Heart left ventricle (tissue), 16 donors: ENCODE data around the gene STRBP. TPM values are rescaled to one million over a fixed set of nuclear protein-coding genes. Genes with fewer than 3 reads are reported as not detected.

Source experiments
- ATAC-seq, 4 donors: fragments of 200-7000 bp; cut with Tn5 transposase; one replicate each; pipeline ENCODE4 v1.9.1; 2020 to 2022; ENCODE audit warnings: moderate library complexity in 4 of 4, mild to moderate bottlenecking in 3 of 4, moderate number of reproducible peaks in 1 of 4
- DNase-seq, 5 donors: peaks; one replicate each; pipeline ENCODE4 v3.0.0-alpha.2; 2020
- H3K27ac ChIP-seq, 12 donors: fragments of 200-600 bp; sonication (generic) in 4 of 12; one replicate each; pipeline versions ENCODE4 v1.5.0 to v1.8.0; 2016 to 2022; ENCODE audit warnings: mild to moderate bottlenecking in 2 of 12
- H3K27me3 ChIP-seq, 9 donors: fragments of 200-600 bp; sonication (generic) in 2 of 9; one replicate each; pipeline versions ENCODE4 v1.5.1 to v1.8.0; 2016 to 2022; ENCODE audit warnings: mild to moderate bottlenecking in 3 of 9
- H3K36me3 ChIP-seq, 9 donors: fragments of 200-600 bp; sonication (generic) in 2 of 9; one replicate each; pipeline versions ENCODE4 v1.5.0 to v1.8.0; 2018 to 2022; ENCODE audit warnings: mild to moderate bottlenecking in 2 of 9
- H3K4me1 ChIP-seq, 12 donors: fragments of 200-600 bp; sonication (generic) in 4 of 12; one replicate each; pipeline versions ENCODE4 v1.5.0 to v1.8.0; 2016 to 2022; ENCODE audit warnings: mild to moderate bottlenecking in 3 of 12
- H3K4me3 ChIP-seq, 12 donors: fragments of 200-600 bp; sonication (generic) in 4 of 12; one replicate each; pipeline versions ENCODE4 v1.5.0 to v1.8.0; 2017 to 2022; ENCODE audit warnings: mild to moderate bottlenecking in 9 of 12, moderate library complexity in 4 of 12
- H3K9me3 ChIP-seq, 12 donors: fragments of 200-600 bp; sonication (generic) in 4 of 12; one replicate each; pipeline versions ENCODE4 v1.5.0 to v1.8.0; 2016 to 2022; ENCODE audit warnings: mild to moderate bottlenecking in 1 of 12
- CTCF ChIP-seq, 12 donors: fragments of 200-600 bp; sonication (generic) in 4 of 12; IDR thresholded peaks; one replicate each; pipeline versions ENCODE4 v1.5.0 to v1.8.0; 2018 to 2022; ENCODE audit warnings: antibody characterized with exemption in 12 of 12, mild to moderate bottlenecking in 5 of 12
- POLR2A ChIP-seq, 2 donors: fragments of 450-650 bp; IDR thresholded peaks; one replicate each; pipeline ENCODE4 v1.6.1; 2017; ENCODE audit warnings: antibody characterized with exemption in 2 of 2, mild to moderate bottlenecking in 2 of 2, moderate library complexity in 2 of 2
- WGBS, 4 donors: extraction: QIAGEN DNeasy Blood & Tissue Kit in 2 of 4; methylation state at CpG; one replicate each; pipeline versions ENCODE4 v1.1.5 to v1.1.7; 2013 to 2018; 5-methylcytosine and 5-hydroxymethylcytosine counted together
- intact Hi-C, 10 donors: fragments of 100-400 bp; cut with DNase I; formaldehyde crosslinking; loops; one replicate each; pipeline versions ENCODE4 v1.11.1 to v1.14.2; 2022
- polyA plus RNA-seq, 2 donors: library from polyadenylated mRNA; stranded (reverse); fragments of 200-250 nt; gene quantifications; one replicate each; pipeline ENCODE4 v1.2.3, GENCODE V29; 2013
- total RNA-seq, 9 donors: library from RNA; depleted of rRNA in 2 of 9; stranded (reverse); fragments of >200 nt in 2 of 9; fragmentation: NEBNext Ultra II Directional in 3 of 9; extraction: Animal tissue kit (Norgen Biotek cat#: 25700) in 3 of 9; gene quantifications; one replicate each; pipeline versions ENCODE4 v1.1.0 to v1.2.4, GENCODE V29; 2016 to 2023
- donor health status: ischemic (EF 13 %, LVEDD 7.1; RV severe dilation, severe dysfunction).
- donor health status: healthy with polysubstance abuse.
- donor health status: DM: no; HTN: yes; CAD: no.
- donor health status: DM: no; HTN: no; CAD: no.
- donor health status: ischemic (EF 25% LVEDD 6.9; RV normal size, moderate dysfunction).
- donor health status: ischemic (EF 25% LVEDD 5.7; RV mildly dilated, moderate dysfunction).
- donor health status: healthy.
- donor health status: DM: yes; HTN: yes; CAD: no.
- donor health status: ischemic (EF 35%, LVEDD 5.7; RV mildly dilated, moderate dysfunction).
- donor health status: nonischemic (EF 11% LVEDD 7.7; RV severe dilation, severe dysfunction).
- donor health status: DM: yes; HTN: yes; CAD: no.
- donor health status: PGD.
- donor health status: ischemic (EF 29% LVEDD 5.4; RV normal size, mild dysfunction).
- donor health status: nonischemic (EF 23%, LVEDD 6.1; RV moderate dilation, normal function).

Gene STRBP
- total and polyA plus RNA-seq, 11 donors, result 5.9 to 24.4 (median 18.7) TPM

GRCh38 chr9:123216251-123216797, 52.1 kb downstream of the STRBP start:
- ATAC-seq, result no peak
- H3K36me3 ChIP-seq, result no peaks in the 10 kb centered on the region
- H3K9me3 ChIP-seq, result no peaks in the 10 kb centered on the region
- WGBS, 4 donors, result 57 to 65% (median 63%) methylated on average over 5 of the region's 5 CpGs
- no peak for TF ChIP-seq CTCF (IDR thresholded peaks at IDR 0.05)
- TF ChIP-seq POLR2A (IDR thresholded peaks at IDR 0.05), result no peak
- no peaks in the 10 kb centered on the region for H3K27me3 ChIP-seq
- DNase-seq, result no peak
- peaks cover 0 to 12% (median 0%) of the 10 kb centered on the region in 12 donors for H3K4me1 ChIP-seq
- intact Hi-C loops, result no loop called here
- no peak overlapping the region for H3K4me3 ChIP-seq
- no peak overlapping the region for H3K27ac ChIP-seq

DNA sequence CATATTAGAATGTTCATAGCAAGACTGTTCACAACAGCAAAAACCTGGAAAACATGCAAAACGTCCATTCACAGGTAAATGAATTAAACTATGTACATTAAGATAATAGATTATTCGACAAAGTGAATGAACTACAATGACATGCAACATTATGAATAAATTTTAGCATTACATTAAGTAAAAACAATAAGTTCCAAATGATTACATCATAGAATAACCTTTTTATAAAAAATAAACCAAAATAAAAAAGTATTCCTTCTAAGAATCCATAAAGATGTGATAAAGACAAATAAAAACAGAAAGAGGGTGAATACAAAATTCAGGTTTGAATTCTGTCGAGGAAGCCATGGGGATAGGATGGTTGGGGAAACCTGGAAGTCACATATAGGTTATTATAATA, 57.3 kb downstream of the STRBP start:
- TF ChIP-seq CTCF (IDR thresholded peaks at IDR 0.05), result no peak
- no peak for TF ChIP-seq POLR2A (IDR thresholded peaks at IDR 0.05)
- Histone ChIP-seq H3K4me3 (no peak overlapping the region), H3K4me1 (peaks cover 0 to 7% (median 0%) of the 10 kb centered on the region in 12 donors), H3K9me3 (no peaks in the 10 kb centered on the region), H3K27ac (no peak overlapping the region), H3K27me3 (no peaks in the 10 kb centered on the region), H3K36me3 (no peaks in the 10 kb centered on the region)
- no peak for DNase-seq
- no peak for ATAC-seq
- intact Hi-C loops, result no loop called here
- WGBS, 4 donors, result 91 to 96% (median 93%) methylated on average over 3 of the region's 3 CpGs

DNA sequence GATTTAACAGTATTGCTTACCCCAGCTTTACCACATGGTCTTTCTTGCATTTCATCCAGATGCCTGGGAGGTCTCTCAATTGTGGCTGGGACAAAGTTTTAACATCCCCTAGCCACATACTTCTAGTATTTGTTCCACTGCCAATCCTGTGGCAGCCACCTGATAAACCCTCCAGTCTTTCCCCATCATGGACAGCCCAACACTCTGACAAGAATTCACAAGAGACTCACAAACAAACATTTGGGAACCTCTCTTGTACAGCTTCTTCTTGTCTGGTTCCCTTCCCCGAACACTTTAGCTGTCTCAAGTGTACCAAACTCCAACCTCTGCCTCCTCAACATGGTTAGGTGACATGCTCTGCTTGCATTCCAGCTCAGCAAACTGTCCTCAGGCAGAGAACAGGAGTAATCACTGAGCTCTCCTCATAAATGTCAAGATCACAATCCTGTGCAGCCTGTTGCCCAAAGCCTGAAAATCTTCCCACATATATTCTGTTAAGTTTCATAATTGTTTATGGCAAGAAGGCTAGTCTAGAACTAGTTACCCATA, 59.7 kb downstream of the STRBP start:
- no peak overlapping the region for H3K4me3 ChIP-seq
- DNase-seq, result no peak
- 33 to 50% (median 46%) methylated on average over 1 of the region's 1 CpG for WGBS, 4 donors
- H3K9me3 ChIP-seq, result no peaks in the 10 kb centered on the region
- peak; percentile 38 to 71 (median 62) for ATAC-seq
- H3K27ac ChIP-seq, result no peak overlapping the region
- no peaks in the 10 kb centered on the region for H3K27me3 ChIP-seq
- intact Hi-C loops, result no loop called here
- TF ChIP-seq POLR2A (IDR thresholded peaks at IDR 0.05) (no peak), CTCF (IDR thresholded peaks at IDR 0.05) (no peak)
- peaks cover 0 to 7% (median 0%) of the 10 kb centered on the region in 12 donors for H3K4me1 ChIP-seq
- H3K36me3 ChIP-seq, result no peaks in the 10 kb centered on the region

DNA sequence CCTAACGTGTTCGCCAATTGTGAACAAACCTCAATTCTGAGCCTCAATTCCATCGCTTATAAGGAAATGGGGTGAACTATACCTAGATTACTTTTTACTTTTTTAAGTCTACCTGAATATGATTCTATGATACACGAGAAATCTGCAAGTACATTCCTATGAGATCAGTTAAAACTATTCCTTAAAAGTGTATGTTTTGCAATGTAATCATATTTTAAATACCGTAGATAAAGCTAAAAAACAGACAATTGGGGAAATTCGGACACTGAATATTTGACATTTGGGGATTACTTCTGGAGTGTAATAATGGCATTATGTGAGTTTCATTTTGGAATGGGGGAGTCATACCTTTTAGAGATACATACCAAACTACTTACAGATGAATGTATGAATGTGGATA, 62.3 kb downstream of the STRBP start:
- TF ChIP-seq POLR2A (IDR thresholded peaks at IDR 0.05), result no peak
- no peak for TF ChIP-seq CTCF (IDR thresholded peaks at IDR 0.05)
- DNase-seq, result no peak
- WGBS, 4 donors, result 96 to 98% (median 97%) methylated on average over 6 of the region's 6 CpGs
- intact Hi-C loops, result no loop called here
- Histone ChIP-seq H3K27me3 (no peaks in the 10 kb centered on the region), H3K27ac (no peak overlapping the region), H3K36me3 (no peaks in the 10 kb centered on the region), H3K4me3 (no peak overlapping the region), H3K4me1 (peaks cover 0 to 7% (median 0%) of the 10 kb centered on the region in 12 donors), H3K9me3 (no peaks in the 10 kb centered on the region)
- ATAC-seq, result no peak
